Neural cell (in vitro differentiated cells): ENCODE data around the gene CFDP1. TPM values are rescaled to one million over a fixed set of nuclear protein-coding genes. Genes with fewer than 3 reads are reported as not detected.
"Not testable (repeated sequence)": the region's sequence is repeated elsewhere in the genome, so short reads cannot be mapped to it uniquely, and the experiment has no call there.

Source experiments
- H2AFZ ChIP-seq: fragments of 200-600, 300-800 bp; sonication (generic), shearing (Covaris generic); 2 replicates; pipeline ENCODE4 v1.6.0; 2014; ENCODE audit warnings: low read depth, mild to moderate bottlenecking, antibody characterized with exemption, low read length, moderate library complexity
- H3F3A ChIP-seq: fragments of 200-600 bp; shearing (Covaris generic); 2 replicates; pipeline ENCODE4 v1.6.1; 2016; ENCODE audit warnings: mild to moderate bottlenecking, moderate library complexity, mixed read lengths, antibody characterized with exemption, low read length; ENCODE audit not compliant: insufficient read depth, poor library complexity, severe bottlenecking
- H3K27ac ChIP-seq: fragments of 200-600, 300-800 bp; sonication (generic), shearing (Covaris generic); 2 replicates; pipeline ENCODE4 v1.5.1; 2014; ENCODE audit warnings: mild to moderate bottlenecking, low read length, moderate library complexity
- H3K27me3 ChIP-seq: fragments of 300-800, 200-600 bp; sonication (generic), shearing (Covaris generic); 2 replicates; pipeline ENCODE4 v1.6.0; 2014; ENCODE audit warnings: mild to moderate bottlenecking, low read depth, low read length, moderate library complexity; ENCODE audit not compliant: insufficient read depth
- H3K36me3 ChIP-seq: fragments of 300-800, 200-600 bp; sonication (generic), shearing (Covaris generic); 2 replicates; pipeline ENCODE4 v1.5.1; 2014; ENCODE audit warnings: mild to moderate bottlenecking, antibody characterized with exemption, low read length, moderate library complexity; ENCODE audit not compliant: insufficient read depth
- H3K4me2 ChIP-seq: fragments of 300-800, 200-600 bp; sonication (generic), shearing (Covaris generic); 2 replicates; pipeline ENCODE4 v1.6.0; 2014; ENCODE audit warnings: mild to moderate bottlenecking, low read length
- H3K4me3 ChIP-seq: fragments of 300-800, 200-600 bp; sonication (generic), shearing (Covaris generic); 2 replicates; pipeline ENCODE4 v1.5.1; 2014; ENCODE audit warnings: mild to moderate bottlenecking, low read length, moderate library complexity
- H3K79me2 ChIP-seq: fragments of 200-600 bp; shearing (Covaris generic); replicated peaks from 2 replicates; pipeline ENCODE4 v1.6.0; 2014; ENCODE audit warnings: mild to moderate bottlenecking, low read length, moderate library complexity; ENCODE audit not compliant: insufficient read depth
- H3K9ac ChIP-seq: fragments of 300-800, 200-600 bp; sonication (generic), shearing (Covaris generic); 2 replicates; pipeline ENCODE4 v1.6.1; 2016; ENCODE audit warnings: mild to moderate bottlenecking, low read length, mixed read lengths
- H3K9me2 ChIP-seq: fragments of 200-600 bp; shearing (Covaris generic); 2 replicates; pipeline ENCODE4 v1.6.1; 2016; ENCODE audit warnings: mild to moderate bottlenecking, low read length, mixed read lengths; ENCODE audit not compliant: insufficient read depth
- H3K9me3 ChIP-seq: fragments of 200-600, 300-800 bp; sonication (generic), shearing (Covaris generic); 2 replicates; pipeline ENCODE4 v1.6.1; 2016; ENCODE audit warnings: mild to moderate bottlenecking, mixed run types, low read length, moderate library complexity, mixed read lengths
- H4K20me1 ChIP-seq: fragments of 200-600 bp; shearing (Covaris generic); 2 replicates; pipeline ENCODE4 v1.6.1; 2016; ENCODE audit warnings: mild to moderate bottlenecking, mixed run types; ENCODE audit not compliant: insufficient read depth
- EP300 ChIP-seq: fragments of 450-650 bp; conservative IDR thresholded peaks from 2 replicates; pipeline ENCODE4 v1.6.1; 2014; ENCODE audit warnings: antibody characterized with exemption, mild to moderate bottlenecking, moderate library complexity; ENCODE audit not compliant: poor library complexity, severe bottlenecking
- EZH2 ChIP-seq: fragments of 200-600, 300-800 bp; shearing (Covaris generic), sonication (generic); IDR thresholded peaks from 2 replicates; pipeline ENCODE4 v1.6.1; 2014; ENCODE audit warnings: antibody characterized with exemption, low read length, borderline replicate concordance, mild to moderate bottlenecking; ENCODE audit not compliant: insufficient read depth, poor library complexity, severe bottlenecking
- MXI1 ChIP-seq: fragments of 450-650 bp; conservative IDR thresholded peaks from 2 replicates; pipeline ENCODE4 v1.6.1; 2014; ENCODE audit warnings: antibody characterized with exemption, mild to moderate bottlenecking; ENCODE audit not compliant: poor library complexity, severe bottlenecking
- POLR2AphosphoS5 ChIP-seq: IDR thresholded peaks from 2 replicates; pipeline ENCODE4 v1.6.1; 2012
- RAD21 ChIP-seq: fragments of 450-650 bp; conservative IDR thresholded peaks from 2 replicates; pipeline ENCODE4 v1.6.1; 2014; ENCODE audit warnings: antibody characterized with exemption, mild to moderate bottlenecking, moderate library complexity
- SMC3 ChIP-seq: fragments of 450-650 bp; conservative IDR thresholded peaks from 2 replicates; pipeline ENCODE4 v1.6.1; 2014; ENCODE audit warnings: antibody characterized with exemption, mild to moderate bottlenecking, moderate library complexity; ENCODE audit not compliant: poor library complexity
- TAF1 ChIP-seq: IDR thresholded peaks from 2 replicates; pipeline ENCODE4 v1.6.1; 2012; ENCODE audit warnings: low read depth
- polyA plus RNA-seq: library from polyadenylated mRNA; depleted of rRNA; stranded (reverse); fragments of >200 nt; gene quantifications from 2 replicates; pipeline ENCODE4 v1.2.3, GENCODE V29; 2014
- TF ChIP-seq, protein P1 (sequence below): fragments of 450-650 bp; IDR thresholded peaks from 2 replicates; pipeline ENCODE4 v1.5.1; 2014; ENCODE audit warnings: antibody characterized with exemption, mild to moderate bottlenecking, moderate library complexity; ENCODE audit not compliant: poor library complexity, severe bottlenecking
- TF ChIP-seq, protein P2 (sequence below): IDR thresholded peaks from 2 replicates; pipeline ENCODE4 v1.6.1; 2012; ENCODE audit warnings: borderline replicate concordance

CFDP1 gene
- polyA plus RNA-seq, 1 donor from 2014 or later = 201 TPM

DNA sequence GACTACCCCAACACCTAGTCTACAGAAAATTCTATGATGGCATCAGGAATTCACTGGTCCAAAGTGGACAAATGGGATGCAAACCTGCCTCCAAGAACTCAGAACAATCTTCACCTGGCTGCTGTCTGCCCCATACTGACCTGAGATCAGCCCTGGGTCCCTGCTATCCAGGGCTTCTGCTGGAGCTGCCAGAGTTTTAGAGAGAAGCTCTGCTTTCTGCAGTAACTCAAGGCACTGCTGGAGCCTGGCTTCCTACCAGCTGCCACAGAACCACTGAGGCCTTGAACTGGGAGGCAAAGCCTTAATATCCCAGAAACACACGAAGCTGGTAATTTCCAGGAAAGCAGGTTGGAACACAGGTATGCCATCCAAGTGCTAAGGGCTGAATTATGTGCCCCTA is 23.7 kb upstream of the CFDP1 start:
- H3K27me3 ChIP-seq = no peaks in the 10 kb centered on the region
- H3K9me2 ChIP-seq = no peaks in the 10 kb centered on the region
- no peak overlapping the region for H2AFZ ChIP-seq
- H3K9me3 ChIP-seq = no peaks in the 10 kb centered on the region
- no peaks in the 10 kb centered on the region for H3F3A ChIP-seq
- TF ChIP-seq SMC3 (no peak), RAD21 (no peak), TAF1 (no peak), EZH2 (no peak), EP300 (no peak), MXI1 (no peak), POLR2AphosphoS5 (no peak)
- TF ChIP-seq, protein P1, sequence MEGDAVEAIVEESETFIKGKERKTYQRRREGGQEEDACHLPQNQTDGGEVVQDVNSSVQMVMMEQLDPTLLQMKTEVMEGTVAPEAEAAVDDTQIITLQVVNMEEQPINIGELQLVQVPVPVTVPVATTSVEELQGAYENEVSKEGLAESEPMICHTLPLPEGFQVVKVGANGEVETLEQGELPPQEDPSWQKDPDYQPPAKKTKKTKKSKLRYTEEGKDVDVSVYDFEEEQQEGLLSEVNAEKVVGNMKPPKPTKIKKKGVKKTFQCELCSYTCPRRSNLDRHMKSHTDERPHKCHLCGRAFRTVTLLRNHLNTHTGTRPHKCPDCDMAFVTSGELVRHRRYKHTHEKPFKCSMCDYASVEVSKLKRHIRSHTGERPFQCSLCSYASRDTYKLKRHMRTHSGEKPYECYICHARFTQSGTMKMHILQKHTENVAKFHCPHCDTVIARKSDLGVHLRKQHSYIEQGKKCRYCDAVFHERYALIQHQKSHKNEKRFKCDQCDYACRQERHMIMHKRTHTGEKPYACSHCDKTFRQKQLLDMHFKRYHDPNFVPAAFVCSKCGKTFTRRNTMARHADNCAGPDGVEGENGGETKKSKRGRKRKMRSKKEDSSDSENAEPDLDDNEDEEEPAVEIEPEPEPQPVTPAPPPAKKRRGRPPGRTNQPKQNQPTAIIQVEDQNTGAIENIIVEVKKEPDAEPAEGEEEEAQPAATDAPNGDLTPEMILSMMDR = no peak
- TF ChIP-seq, protein P2, sequence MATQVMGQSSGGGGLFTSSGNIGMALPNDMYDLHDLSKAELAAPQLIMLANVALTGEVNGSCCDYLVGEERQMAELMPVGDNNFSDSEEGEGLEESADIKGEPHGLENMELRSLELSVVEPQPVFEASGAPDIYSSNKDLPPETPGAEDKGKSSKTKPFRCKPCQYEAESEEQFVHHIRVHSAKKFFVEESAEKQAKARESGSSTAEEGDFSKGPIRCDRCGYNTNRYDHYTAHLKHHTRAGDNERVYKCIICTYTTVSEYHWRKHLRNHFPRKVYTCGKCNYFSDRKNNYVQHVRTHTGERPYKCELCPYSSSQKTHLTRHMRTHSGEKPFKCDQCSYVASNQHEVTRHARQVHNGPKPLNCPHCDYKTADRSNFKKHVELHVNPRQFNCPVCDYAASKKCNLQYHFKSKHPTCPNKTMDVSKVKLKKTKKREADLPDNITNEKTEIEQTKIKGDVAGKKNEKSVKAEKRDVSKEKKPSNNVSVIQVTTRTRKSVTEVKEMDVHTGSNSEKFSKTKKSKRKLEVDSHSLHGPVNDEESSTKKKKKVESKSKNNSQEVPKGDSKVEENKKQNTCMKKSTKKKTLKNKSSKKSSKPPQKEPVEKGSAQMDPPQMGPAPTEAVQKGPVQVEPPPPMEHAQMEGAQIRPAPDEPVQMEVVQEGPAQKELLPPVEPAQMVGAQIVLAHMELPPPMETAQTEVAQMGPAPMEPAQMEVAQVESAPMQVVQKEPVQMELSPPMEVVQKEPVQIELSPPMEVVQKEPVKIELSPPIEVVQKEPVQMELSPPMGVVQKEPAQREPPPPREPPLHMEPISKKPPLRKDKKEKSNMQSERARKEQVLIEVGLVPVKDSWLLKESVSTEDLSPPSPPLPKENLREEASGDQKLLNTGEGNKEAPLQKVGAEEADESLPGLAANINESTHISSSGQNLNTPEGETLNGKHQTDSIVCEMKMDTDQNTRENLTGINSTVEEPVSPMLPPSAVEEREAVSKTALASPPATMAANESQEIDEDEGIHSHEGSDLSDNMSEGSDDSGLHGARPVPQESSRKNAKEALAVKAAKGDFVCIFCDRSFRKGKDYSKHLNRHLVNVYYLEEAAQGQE = no peak
- no peak overlapping the region for H3K9ac ChIP-seq
- no peak overlapping the region for H3K27ac ChIP-seq
- H3K4me3 ChIP-seq = no peak overlapping the region
- no peaks in the 10 kb centered on the region for H4K20me1 ChIP-seq
- no peaks in the 10 kb centered on the region for H3K36me3 ChIP-seq
- H3K4me2 ChIP-seq = no peak overlapping the region
- peaks cover 48% of the 10 kb centered on the region for H3K79me2 ChIP-seq

DNA sequence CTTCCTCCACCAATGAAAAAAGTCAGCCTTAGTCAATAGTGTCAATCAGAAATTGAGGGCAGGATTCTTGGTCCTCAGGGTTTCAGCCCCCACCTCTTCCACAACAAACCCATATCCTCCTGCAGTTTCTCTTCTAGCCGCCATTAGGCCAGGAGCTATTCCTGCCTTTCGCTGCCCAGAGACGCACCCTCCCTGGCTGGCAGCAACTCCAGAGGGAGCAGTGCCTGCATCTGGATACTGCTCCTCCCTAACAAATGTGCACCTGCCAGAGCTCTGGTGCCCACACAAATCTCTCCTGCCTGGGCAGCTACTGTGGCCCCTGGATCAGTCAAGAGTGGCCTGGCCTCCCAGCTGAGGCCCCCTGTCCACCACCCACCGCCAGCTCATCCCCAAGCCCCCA is 23.2 kb upstream of the CFDP1 start:
- H3K27me3 ChIP-seq, H3K9me3 ChIP-seq, H3K9ac ChIP-seq, H3F3A ChIP-seq, H4K20me1 ChIP-seq, H2AFZ ChIP-seq, H3K9me2 ChIP-seq, H3K27ac ChIP-seq, H3K4me3 ChIP-seq, H3K4me2 ChIP-seq, H3K36me3 ChIP-seq: not testable (repeated sequence)
- H3K79me2 ChIP-seq = peaks cover 43% of the 10 kb centered on the region

DNA sequence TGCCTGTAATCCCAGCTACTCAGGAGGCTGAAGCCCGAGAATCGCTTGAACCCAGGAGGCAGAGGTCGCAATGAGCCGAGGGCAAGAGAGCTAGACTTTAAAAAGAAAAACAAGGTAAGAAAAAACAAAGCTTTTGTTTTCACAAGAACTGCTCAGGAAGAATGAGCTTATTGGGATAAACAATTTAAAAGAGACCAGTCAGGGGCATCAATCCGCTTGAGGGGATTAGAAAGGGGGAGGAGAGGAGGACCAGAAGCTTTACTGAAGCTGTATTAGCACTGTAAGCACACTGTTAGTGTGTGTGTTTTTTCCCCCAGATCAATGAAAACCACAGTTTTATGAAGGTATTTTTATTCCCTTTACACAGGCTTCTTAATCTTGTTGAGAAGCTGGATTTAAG is 22.4 kb upstream of the CFDP1 start:
- H3K4me3 ChIP-seq = no peak overlapping the region
- no peak overlapping the region for H2AFZ ChIP-seq
- no peaks in the 10 kb centered on the region for H4K20me1 ChIP-seq
- no peaks in the 10 kb centered on the region for H3K9me2 ChIP-seq
- no peaks in the 10 kb centered on the region for H3K36me3 ChIP-seq
- no peaks in the 10 kb centered on the region for H3F3A ChIP-seq
- no peak for TF ChIP-seq RAD21
- TF ChIP-seq EP300 = no peak
- no peak for TF ChIP-seq POLR2AphosphoS5
- TF ChIP-seq SMC3 = no peak
- TF ChIP-seq EZH2 = no peak
- TF ChIP-seq, protein P2 = no peak
- no peak for TF ChIP-seq TAF1
- no peak for TF ChIP-seq MXI1
- TF ChIP-seq, protein P1 = no peak
- no peak overlapping the region for H3K27ac ChIP-seq
- H3K9me3 ChIP-seq = no peaks in the 10 kb centered on the region
- peaks cover 36% of the 10 kb centered on the region for H3K79me2 ChIP-seq
- H3K4me2 ChIP-seq = no peak overlapping the region
- no peaks in the 10 kb centered on the region for H3K27me3 ChIP-seq
- no peak overlapping the region for H3K9ac ChIP-seq
